ENCODE results near the gene SFT2D2.

The SFT2D2 gene

GRCh38 chr1:168223261-168223660, 2.5 kb upstream of the SFT2D2 start:
- DNase-seq (ENCODE audit: low read depth) = no peak

DNA sequence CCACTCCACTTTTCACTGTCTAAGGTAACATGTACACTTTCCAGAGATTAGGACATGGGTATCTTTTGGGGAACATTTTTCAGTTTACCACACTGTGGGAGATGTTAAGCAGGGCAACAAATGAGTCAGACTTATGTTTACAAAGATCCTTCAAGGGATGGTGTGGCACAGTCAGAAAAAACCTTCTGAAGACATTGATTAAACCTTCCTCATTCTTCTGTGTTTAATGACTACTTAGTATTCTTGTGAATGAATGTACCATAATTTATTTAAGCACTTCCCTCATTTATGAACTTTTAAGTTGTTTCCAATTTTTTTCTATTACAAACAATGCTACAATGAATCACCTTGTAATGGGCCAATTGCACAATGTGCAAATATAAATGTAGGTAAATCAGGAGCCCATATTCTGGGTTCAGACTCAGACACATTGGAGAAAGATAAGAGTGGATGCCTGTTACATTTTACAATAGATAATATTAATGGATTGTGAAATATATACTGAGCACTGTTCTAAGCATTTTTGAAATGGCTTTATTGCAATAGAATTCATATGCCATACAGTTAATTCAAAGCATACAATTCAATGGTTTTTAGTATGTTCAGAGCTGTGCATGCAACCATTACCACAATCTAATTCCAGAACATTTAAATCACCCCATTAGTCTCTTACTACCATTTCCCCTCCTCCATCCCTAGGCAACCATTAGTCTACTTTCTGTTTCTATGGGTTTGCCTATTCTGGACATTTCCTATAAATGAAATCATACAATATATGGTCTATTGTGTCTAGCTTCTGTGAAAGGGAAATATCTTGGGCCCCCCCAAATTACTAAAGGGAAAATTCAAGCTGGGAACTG, 1.9 kb upstream of the SFT2D2 start:
- no peak for DNase-seq (ENCODE audit: low read depth)

GRCh38 chr1:168224991-168225390, 813 bp upstream of the SFT2D2 start:
- no peak for DNase-seq (ENCODE audit: low read depth)

- DNase-seq (ENCODE audit: low read depth) = no peak
These were observed 1.8 kb downstream of the SFT2D2 start for GRCh38 chr1:168227620-168228019.

- DNase-seq (ENCODE audit: low read depth) = no peak
These were observed 4.1 kb downstream of the SFT2D2 start for GRCh38 chr1:168229893-168230292.

DNA sequence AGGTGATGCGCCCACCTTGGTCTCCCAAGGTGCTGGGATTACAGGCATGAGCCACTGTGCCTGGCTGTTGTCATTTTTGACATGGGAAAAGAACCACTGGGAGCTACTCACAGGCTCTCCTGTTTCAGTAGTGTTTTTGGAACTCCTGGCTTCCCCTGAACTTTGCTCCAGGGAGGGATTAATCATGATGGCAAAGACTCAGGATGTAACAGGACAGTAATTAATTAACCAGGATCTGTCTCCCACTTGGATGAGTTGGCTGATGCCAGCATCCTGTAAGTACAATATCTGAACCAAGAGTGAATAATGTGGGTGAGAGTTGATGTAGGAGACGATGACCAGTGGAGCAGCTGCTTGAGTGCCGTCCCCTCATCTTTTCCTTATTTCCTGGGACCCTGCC, 4.9 kb downstream of the SFT2D2 start:
- DNase-seq (ENCODE audit: low read depth) = no peak

DNA sequence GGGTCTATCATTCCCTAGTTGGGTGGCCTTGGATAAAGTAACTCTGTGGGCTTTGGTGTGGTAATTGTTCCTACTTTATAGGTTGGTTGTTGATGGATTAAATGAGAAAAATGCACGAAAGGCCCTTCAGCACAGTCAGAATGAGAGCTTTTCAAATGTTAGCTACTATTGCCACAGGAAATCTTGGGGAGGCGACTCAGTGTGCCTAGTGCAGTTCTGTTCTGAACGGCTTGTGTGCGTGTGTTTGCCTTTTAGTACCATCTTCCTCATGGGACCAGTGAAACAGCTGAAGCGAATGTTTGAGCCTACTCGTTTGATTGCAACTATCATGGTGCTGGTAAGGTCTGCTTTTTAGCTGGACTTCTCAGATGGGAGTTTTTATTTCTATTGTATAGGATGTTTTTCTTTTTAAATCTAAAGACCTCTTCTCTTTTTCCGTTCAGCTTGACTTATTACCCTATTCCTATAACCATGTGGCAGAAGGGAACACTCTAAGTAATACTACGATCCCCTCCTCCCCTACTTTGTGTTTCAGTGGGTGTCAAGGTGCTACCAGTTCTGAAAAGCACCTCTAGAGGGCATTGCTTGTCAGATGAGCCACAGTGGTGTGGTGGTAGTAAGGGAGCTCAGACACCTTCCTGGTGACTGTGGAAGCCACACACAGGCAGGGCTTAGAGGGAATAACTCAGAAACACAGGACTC, 9.2 kb downstream of the SFT2D2 start:
- DNase-seq (ENCODE audit: low read depth) = peak; percentile 5

DNA sequence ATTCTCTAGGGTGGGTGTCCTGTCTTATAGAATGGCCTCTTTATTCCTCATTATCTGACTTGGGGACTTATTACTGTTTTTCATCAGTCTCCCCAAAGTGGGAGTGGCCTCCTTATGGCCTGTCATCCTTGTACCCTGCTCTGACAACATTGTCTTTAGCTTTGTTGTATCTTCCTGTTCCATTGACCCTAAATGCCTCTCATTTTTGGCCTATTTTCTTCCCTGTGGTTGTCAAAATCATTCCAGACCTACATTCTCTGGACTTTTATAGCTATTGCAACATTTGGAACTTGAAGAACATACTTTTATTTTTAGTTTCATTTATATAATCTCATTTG, 9.7 kb downstream of the SFT2D2 start:
- DNase-seq (ENCODE audit: low read depth) = no peak

- no peak for DNase-seq (ENCODE audit: low read depth)
These were observed 10.1 kb downstream of the SFT2D2 start for GRCh38 chr1:168235937-168236336.

- no peak for DNase-seq (ENCODE audit: low read depth)
These were observed 11.2 kb downstream of the SFT2D2 start for GRCh38 chr1:168236836-168237611.

GRCh38 chr1:168243198-168243597, 17.4 kb downstream of the SFT2D2 start:
- no peak for DNase-seq (ENCODE audit: low read depth)

DNA sequence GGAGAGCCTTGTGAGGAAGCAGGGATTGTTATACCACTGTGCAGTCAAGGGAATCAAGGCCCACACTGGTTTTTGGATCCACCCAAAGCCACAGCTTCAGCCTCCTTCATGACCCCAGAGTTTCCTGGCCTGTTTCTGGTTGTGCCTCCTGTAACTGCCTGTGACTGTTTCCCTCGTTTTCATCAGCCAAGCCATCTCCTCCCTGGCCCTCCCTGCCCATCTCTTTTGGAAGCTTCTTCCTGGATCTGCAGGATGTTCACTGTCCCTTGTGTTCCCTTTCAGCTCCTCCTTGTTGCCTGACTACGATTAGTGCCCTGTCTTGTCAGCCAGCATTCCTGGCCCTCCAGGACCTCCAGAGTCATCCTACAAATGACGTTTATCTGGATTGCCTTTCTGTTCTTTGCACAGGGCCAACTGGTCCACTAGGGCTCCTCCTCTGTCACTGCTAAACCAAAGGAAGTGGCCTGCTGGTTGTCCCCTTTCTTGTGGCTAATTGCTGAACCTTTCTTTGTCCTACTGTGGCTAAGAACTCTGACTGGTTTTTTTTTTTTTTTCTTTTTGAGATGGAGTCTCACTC, 17.9 kb downstream of the SFT2D2 start:
- DNase-seq (ENCODE audit: low read depth) = no peak

DNA sequence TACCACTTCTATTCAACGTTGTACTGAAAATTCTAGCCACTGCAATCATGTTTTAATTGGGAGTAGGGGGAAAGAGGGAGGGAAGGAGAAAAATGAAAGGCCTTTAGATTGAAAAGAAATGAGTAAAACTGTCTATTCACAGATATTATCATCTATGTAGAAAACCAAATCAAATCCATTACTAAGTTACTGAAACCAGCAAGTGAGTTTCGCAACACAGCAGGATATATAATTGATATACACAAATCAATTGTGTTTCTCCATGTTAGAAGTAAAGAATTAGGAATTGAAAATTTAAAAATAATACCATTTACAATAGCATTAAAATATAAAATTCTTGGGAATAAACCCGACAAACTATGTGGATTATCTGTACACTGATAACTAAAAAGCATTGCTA, 19.2 kb downstream of the SFT2D2 start:
- no peak for DNase-seq (ENCODE audit: low read depth)

GRCh38 chr1:168246506-168246905, 20.7 kb downstream of the SFT2D2 start:
- DNase-seq (ENCODE audit: low read depth) = no peak

- no peak for DNase-seq (ENCODE audit: low read depth)
These were observed 26.5 kb downstream of the SFT2D2 start for GRCh38 chr1:168252204-168252733.

- DNase-seq (ENCODE audit: low read depth) = no peak
These were observed 30.4 kb downstream of the SFT2D2 start for GRCh38 chr1:168256164-168256563.

- no peak for DNase-seq (ENCODE audit: low read depth)
These were observed 31.6 kb downstream of the SFT2D2 start for GRCh38 chr1:168257397-168257796.

DNA sequence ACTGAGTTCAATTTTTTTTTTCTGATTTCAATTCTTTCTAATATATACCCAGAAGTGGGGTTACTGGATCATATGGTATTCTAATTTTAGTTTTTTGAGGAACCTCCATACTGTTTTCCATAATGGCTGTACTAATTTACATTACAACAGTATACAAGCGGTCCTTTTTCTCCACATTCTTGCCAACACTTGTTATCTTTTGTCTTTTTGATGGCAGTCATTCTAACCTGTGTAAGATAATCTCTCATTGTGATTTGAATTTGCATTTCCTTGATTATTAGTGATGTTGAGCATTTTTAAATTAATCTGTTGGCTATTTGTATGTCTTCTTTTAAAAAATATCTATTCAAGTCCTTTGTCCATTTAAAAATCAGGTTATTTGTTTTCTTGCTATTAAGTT, 33.8 kb downstream of the SFT2D2 start:
- DNase-seq (ENCODE audit: low read depth) = no peak

- no peak for DNase-seq (ENCODE audit: low read depth)
These were observed 34.6 kb downstream of the SFT2D2 start for GRCh38 chr1:168260393-168260792.

- no peak for DNase-seq (ENCODE audit: low read depth)
These were observed 35.6 kb downstream of the SFT2D2 start for GRCh38 chr1:168261390-168261789.

- DNase-seq (ENCODE audit: low read depth) = no peak
These were observed 37.3 kb downstream of the SFT2D2 start for GRCh38 chr1:168263130-168263529.

- DNase-seq (ENCODE audit: low read depth) = no peak
These were observed 38.5 kb downstream of the SFT2D2 start for GRCh38 chr1:168264296-168264695.
